GM19372 (cell line): ENCODE results near the gene EFCAB5.
"Not testable (repeated sequence)": the region's sequence is repeated elsewhere in the genome, so short reads cannot be mapped to it uniquely, and the experiment has no call there.

Experiments used
- ATAC-seq: cut with Tn5 transposase; IDR thresholded peaks from one replicate; pipeline ENCODE4 v1.9.1; 2021; ENCODE audit warnings: mild to moderate bottlenecking, low read depth, moderate library complexity; ENCODE audit not compliant: unreplicated experiment

Gene EFCAB5

GRCh38 chr17:29933379-29933778 lies 8.1 kb upstream of the EFCAB5 start:
- no peak for ATAC-seq

- not testable (repeated sequence) for ATAC-seq
These were observed 5.5 kb upstream of the EFCAB5 start for GRCh38 chr17:29935909-29936308.

- no peak for ATAC-seq
These were observed 4.7 kb upstream of the EFCAB5 start for GRCh38 chr17:29936724-29937123.

- ATAC-seq, result no peak
These were observed 3.8 kb downstream of the EFCAB5 start for GRCh38 chr17:29945281-29945680.

- no peak for ATAC-seq
These were observed 7.2 kb downstream of the EFCAB5 start for GRCh38 chr17:29948448-29949215.

- ATAC-seq, result no peak
These were observed 8.3 kb downstream of the EFCAB5 start for GRCh38 chr17:29949696-29950095.

GRCh38 chr17:29954405-29954804 lies 13.0 kb downstream of the EFCAB5 start:
- no peak for ATAC-seq

GRCh38 chr17:29956225-29956624 lies 14.8 kb downstream of the EFCAB5 start:
- no peak for ATAC-seq

- not testable (repeated sequence) for ATAC-seq
These were observed 16.1 kb downstream of the EFCAB5 start for GRCh38 chr17:29957488-29957887.

- ATAC-seq, result no peak
These were observed 17.7 kb downstream of the EFCAB5 start for GRCh38 chr17:29958947-29959657.

- ATAC-seq, result no peak
These were observed 18.4 kb downstream of the EFCAB5 start for GRCh38 chr17:29959658-29960337.

- no peak for ATAC-seq
These were observed 21.2 kb downstream of the EFCAB5 start for GRCh38 chr17:29962656-29963055.

GRCh38 chr17:29968271-29968670 lies 26.8 kb downstream of the EFCAB5 start:
- no peak for ATAC-seq

GRCh38 chr17:29972277-29972676 lies 30.8 kb downstream of the EFCAB5 start:
- ATAC-seq, result no peak

GRCh38 chr17:29973005-29973404 lies 31.6 kb downstream of the EFCAB5 start:
- ATAC-seq, result no peak

- no peak for ATAC-seq
These were observed 36.4 kb downstream of the EFCAB5 start for GRCh38 chr17:29977836-29978235.

GRCh38 chr17:29980261-29980660 lies 38.8 kb downstream of the EFCAB5 start:
- no peak for ATAC-seq

- no peak for ATAC-seq
These were observed 41.7 kb downstream of the EFCAB5 start for GRCh38 chr17:29982991-29983653.

- no peak for ATAC-seq
These were observed 55.0 kb downstream of the EFCAB5 start for GRCh38 chr17:29996458-29996857.

- no peak for ATAC-seq
These were observed 58.7 kb downstream of the EFCAB5 start for GRCh38 chr17:30000001-30000754.
